ENCODE measurements around the gene SLMAP.

The SLMAP gene

GRCh38 chr3:57755741-57756527 is at the start of gene SLMAP:
Gene SLMAP (plus strand): TSS chr3:57756309. CDS start chr3:57757652, 1,343 bp downstream.
- DNase-seq (ENCODE audit: low read depth): peak; percentile 85
- peak within 1 kb of the TSS; percentile 80 for H3K4me3 ChIP-seq (ENCODE audit: low read depth, low read length)

GRCh38 chr3:57706462-57706861 is 49.6 kb upstream of the SLMAP start:
- no peak overlapping the region for H3K4me3 ChIP-seq (ENCODE audit: low read depth, low read length)

GRCh38 chr3:57709031-57709430 is 47.1 kb upstream of the SLMAP start:
- no peak overlapping the region for H3K4me3 ChIP-seq (ENCODE audit: low read depth, low read length)
- DNase-seq (ENCODE audit: low read depth): no peak

More at GRCh38 chr3:57706462-57706861, 49.6 kb upstream of the SLMAP start:
- peak; percentile 45 for DNase-seq (ENCODE audit: low read depth)

- no peak overlapping the region for H3K4me3 ChIP-seq (ENCODE audit: low read depth, low read length)
- DNase-seq (ENCODE audit: low read depth): no peak
Observed at GRCh38 chr3:57709559-57709958, 46.5 kb upstream of the SLMAP start.

GRCh38 chr3:57715686-57716085 is 40.4 kb upstream of the SLMAP start:
- DNase-seq (ENCODE audit: low read depth): no peak
- H3K4me3 ChIP-seq (ENCODE audit: low read depth, low read length): no peak overlapping the region

GRCh38 chr3:57717205-57717868 is 38.8 kb upstream of the SLMAP start:
- H3K4me3 ChIP-seq (ENCODE audit: low read depth, low read length): no peak overlapping the region
- no peak for DNase-seq (ENCODE audit: low read depth)

- no peak overlapping the region for H3K4me3 ChIP-seq (ENCODE audit: low read depth, low read length)
- no peak for DNase-seq (ENCODE audit: low read depth)
Observed at GRCh38 chr3:57718118-57718517, 38.0 kb upstream of the SLMAP start.

- DNase-seq (ENCODE audit: low read depth): no peak
- no peak overlapping the region for H3K4me3 ChIP-seq (ENCODE audit: low read depth, low read length)
Observed at GRCh38 chr3:57726397-57726796, 29.7 kb upstream of the SLMAP start.

GRCh38 chr3:57727106-57727505 is 29.0 kb upstream of the SLMAP start:
- H3K4me3 ChIP-seq (ENCODE audit: low read depth, low read length): no peak overlapping the region
- no peak for DNase-seq (ENCODE audit: low read depth)

GRCh38 chr3:57729334-57730045 is 26.6 kb upstream of the SLMAP start:
- H3K4me3 ChIP-seq (ENCODE audit: low read depth, low read length): no peak overlapping the region
- DNase-seq (ENCODE audit: low read depth): no peak

GRCh38 chr3:57730682-57731081 is 25.4 kb upstream of the SLMAP start:
- H3K4me3 ChIP-seq (ENCODE audit: low read depth, low read length): no peak overlapping the region
- DNase-seq (ENCODE audit: low read depth): no peak

- no peak for DNase-seq (ENCODE audit: low read depth)
Observed at GRCh38 chr3:57731311-57731710, 24.8 kb upstream of the SLMAP start.

GRCh38 chr3:57733790-57734189 is 22.3 kb upstream of the SLMAP start:
- no peak overlapping the region for H3K4me3 ChIP-seq (ENCODE audit: low read depth, low read length)
- no peak for DNase-seq (ENCODE audit: low read depth)

More at GRCh38 chr3:57731311-57731710, 24.8 kb upstream of the SLMAP start:
- H3K4me3 ChIP-seq (ENCODE audit: low read depth, low read length): no peak overlapping the region

GRCh38 chr3:57735405-57735804 is 20.7 kb upstream of the SLMAP start:
- no peak for DNase-seq (ENCODE audit: low read depth)

GRCh38 chr3:57737840-57738239 is 18.3 kb upstream of the SLMAP start:
- H3K4me3 ChIP-seq (ENCODE audit: low read depth, low read length): no peak overlapping the region
- DNase-seq (ENCODE audit: low read depth): no peak

More at GRCh38 chr3:57735405-57735804, 20.7 kb upstream of the SLMAP start:
- no peak overlapping the region for H3K4me3 ChIP-seq (ENCODE audit: low read depth, low read length)

- no peak overlapping the region for H3K4me3 ChIP-seq (ENCODE audit: low read depth, low read length)
- DNase-seq (ENCODE audit: low read depth): no peak
Observed at GRCh38 chr3:57738391-57738790, 17.7 kb upstream of the SLMAP start.

GRCh38 chr3:57740027-57740426 is 16.1 kb upstream of the SLMAP start:
- H3K4me3 ChIP-seq (ENCODE audit: low read depth, low read length): no peak overlapping the region
- DNase-seq (ENCODE audit: low read depth): no peak

GRCh38 chr3:57743496-57743895 is 12.6 kb upstream of the SLMAP start:
- no peak for DNase-seq (ENCODE audit: low read depth)
- no peak overlapping the region for H3K4me3 ChIP-seq (ENCODE audit: low read depth, low read length)

GRCh38 chr3:57745101-57745500 is 11.0 kb upstream of the SLMAP start:
- H3K4me3 ChIP-seq (ENCODE audit: low read depth, low read length): no peak overlapping the region

More at GRCh38 chr3:57745101-57745500, 11.0 kb upstream of the SLMAP start:
- DNase-seq (ENCODE audit: low read depth): no peak
